HCT116 (cell line): ENCODE measurements around the gene SVEP1.
A peak's percentile ranks its signal among the peaks of the same experiment; 100 is the strongest.

Source experiments
- CEBPB ChIP-seq: IDR thresholded peaks from 2 replicates; pipeline ENCODE4 v1.6.1; 2012; ENCODE audit warnings: low read depth
- CTCF ChIP-seq, 3 experiments: fragments of 200-600 bp in 1 of 3; sonication (generic) in 1 of 3; IDR thresholded peaks in 2 of 3; conservative IDR thresholded peaks in 1 of 3; 2 replicates each; pipeline ENCODE4 v1.5.1; 2012 to 2017; ENCODE audit warnings: low read depth in 2 of 3, low read length in 2 of 3, antibody characterized with exemption in 1 of 3, borderline replicate concordance in 1 of 3, control low read depth in 1 of 3, mild to moderate bottlenecking in 1 of 3, mixed read lengths in 1 of 3, mixed run types in 1 of 3, moderate library complexity in 1 of 3; ENCODE audit not compliant: insufficient read depth in 1 of 3
- EZH2 ChIP-seq: fragments of 200-600 bp; sonication (generic); IDR thresholded peaks from 2 replicates; pipeline ENCODE4 v1.6.1; 2017; ENCODE audit warnings: antibody characterized with exemption, mixed run types
- EZH2phosphoT487 ChIP-seq: fragments of 200-600 bp; IDR thresholded peaks from 2 replicates; pipeline ENCODE4 v1.6.1; 2018; ENCODE audit warnings: antibody characterized with exemption, borderline replicate concordance
- MAX ChIP-seq: IDR thresholded peaks from 2 replicates; pipeline ENCODE4 v1.6.1; 2012
- POLR2A ChIP-seq: IDR thresholded peaks from 2 replicates; pipeline ENCODE4 v1.7.0; 2011; ENCODE audit warnings: borderline replicate concordance; ENCODE audit not compliant: insufficient read depth, insufficient read length; ENCODE audit errors: extremely low read depth
- RAD21 ChIP-seq: IDR thresholded peaks from 2 replicates; pipeline ENCODE4 v1.6.1; 2012; ENCODE audit warnings: low read depth, mild to moderate bottlenecking
- SIN3A ChIP-seq: IDR thresholded peaks from 2 replicates; pipeline ENCODE4 v1.6.1; 2012; ENCODE audit warnings: low read depth
- TCF7L2 ChIP-seq: IDR thresholded peaks from 2 replicates; pipeline ENCODE4 v1.7.0; 2011; ENCODE audit warnings: borderline replicate concordance, inconsistent platforms; ENCODE audit not compliant: insufficient read depth, insufficient read length; ENCODE audit errors: extremely low read depth

GRCh38 chr9:110429453-110429852 lies 150.1 kb downstream of the SVEP1 start:
- TF ChIP-seq CTCF (IDR thresholded peaks at IDR 0.05 in 2 of 3, conservative IDR thresholded peaks at IDR 0.05 in 1 of 3; ENCODE audit: borderline replicate concordance in 1 of 3, insufficient read depth in 1 of 3, low read depth in 2 of 3, low read length in 2 of 3): peak in 2 of 3 experiments; percentile 27 to 28; a peak in 2 of 6 replicates
- TF ChIP-seq RAD21: peak; percentile 20; the same call in 1 of the 2 replicates
- TF ChIP-seq MAX: no peak
- no peak for TF ChIP-seq CEBPB
- TF ChIP-seq POLR2A: no peak
- no peak for TF ChIP-seq TCF7L2
- no peak for TF ChIP-seq EZH2phosphoT487
- no peak for TF ChIP-seq SIN3A
- TF ChIP-seq EZH2: no peak
